Brain microvascular endothelial cell (primary cell): ENCODE results near the gene TKTL1.

Experiments used
- DNase-seq: peaks from one replicate; pipeline ENCODE4 v3.0.0-alpha.2; 2020
- H3K27ac ChIP-seq: fragments of 250-450 bp; sonication (Bioruptor Pico); 2 replicates; pipeline ENCODE4 v1.5.1; 2020; ENCODE audit warnings: mild to moderate bottlenecking, moderate library complexity
- H3K27me3 ChIP-seq: fragments of 250-450 bp; sonication (Bioruptor Pico); replicated peaks from 2 replicates; pipeline ENCODE4 v1.5.1; 2020; ENCODE audit warnings: mild to moderate bottlenecking
- H3K36me3 ChIP-seq: fragments of 250-450 bp; sonication (Bioruptor Pico); replicated peaks from 2 replicates; pipeline ENCODE4 v1.5.1; 2020; ENCODE audit warnings: mild to moderate bottlenecking
- H3K4me3 ChIP-seq: 2 replicates; pipeline ENCODE4 v1.5.1; 2011; ENCODE audit warnings: low read depth, mild to moderate bottlenecking, control low read depth, low read length, moderate library complexity
- in situ Hi-C: cut with HindIII; loops from 2 replicates; pipeline ENCODE4 v1.10.0; 2017; ENCODE audit warnings: low sequenced_read_pairs, low pct_ligation_motif_present
- TF ChIP-seq, protein P1 (sequence below): IDR thresholded peaks from 2 replicates; pipeline ENCODE4 v1.5.1; 2011; ENCODE audit warnings: low read depth, mild to moderate bottlenecking, moderate library complexity, low read length, control low read depth, inconsistent platforms; ENCODE audit errors: missing control alignments

TKTL1 gene

DNA sequence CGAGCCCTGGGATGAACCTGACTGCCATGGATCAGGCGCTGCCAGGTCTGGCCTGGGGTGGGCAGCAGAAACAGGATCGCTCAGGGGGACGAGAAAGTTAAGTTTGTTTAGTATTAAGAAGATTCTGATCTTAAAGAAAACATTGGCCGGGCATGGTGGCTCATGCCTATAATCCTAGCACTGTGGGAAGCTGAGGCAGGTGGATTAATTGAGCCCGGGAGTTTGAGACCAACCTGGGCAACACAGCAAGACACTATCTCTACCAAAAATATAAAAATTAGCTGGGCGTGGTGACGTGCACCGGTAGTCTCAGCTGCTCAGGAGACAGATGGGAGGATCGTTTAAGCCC is 79.5 kb downstream of the TKTL1 start:
- peaks cover 8% of the 10 kb centered on the region for H3K36me3 ChIP-seq
- in situ Hi-C loops, result no loop called here
- DNase-seq, result no peak
- H3K27ac ChIP-seq, result peak overlapping the region; percentile 18
- no peak overlapping the region for H3K4me3 ChIP-seq
- H3K27me3 ChIP-seq, result no peaks in the 10 kb centered on the region
- TF ChIP-seq, protein P1, sequence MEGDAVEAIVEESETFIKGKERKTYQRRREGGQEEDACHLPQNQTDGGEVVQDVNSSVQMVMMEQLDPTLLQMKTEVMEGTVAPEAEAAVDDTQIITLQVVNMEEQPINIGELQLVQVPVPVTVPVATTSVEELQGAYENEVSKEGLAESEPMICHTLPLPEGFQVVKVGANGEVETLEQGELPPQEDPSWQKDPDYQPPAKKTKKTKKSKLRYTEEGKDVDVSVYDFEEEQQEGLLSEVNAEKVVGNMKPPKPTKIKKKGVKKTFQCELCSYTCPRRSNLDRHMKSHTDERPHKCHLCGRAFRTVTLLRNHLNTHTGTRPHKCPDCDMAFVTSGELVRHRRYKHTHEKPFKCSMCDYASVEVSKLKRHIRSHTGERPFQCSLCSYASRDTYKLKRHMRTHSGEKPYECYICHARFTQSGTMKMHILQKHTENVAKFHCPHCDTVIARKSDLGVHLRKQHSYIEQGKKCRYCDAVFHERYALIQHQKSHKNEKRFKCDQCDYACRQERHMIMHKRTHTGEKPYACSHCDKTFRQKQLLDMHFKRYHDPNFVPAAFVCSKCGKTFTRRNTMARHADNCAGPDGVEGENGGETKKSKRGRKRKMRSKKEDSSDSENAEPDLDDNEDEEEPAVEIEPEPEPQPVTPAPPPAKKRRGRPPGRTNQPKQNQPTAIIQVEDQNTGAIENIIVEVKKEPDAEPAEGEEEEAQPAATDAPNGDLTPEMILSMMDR, result no peak

DNA sequence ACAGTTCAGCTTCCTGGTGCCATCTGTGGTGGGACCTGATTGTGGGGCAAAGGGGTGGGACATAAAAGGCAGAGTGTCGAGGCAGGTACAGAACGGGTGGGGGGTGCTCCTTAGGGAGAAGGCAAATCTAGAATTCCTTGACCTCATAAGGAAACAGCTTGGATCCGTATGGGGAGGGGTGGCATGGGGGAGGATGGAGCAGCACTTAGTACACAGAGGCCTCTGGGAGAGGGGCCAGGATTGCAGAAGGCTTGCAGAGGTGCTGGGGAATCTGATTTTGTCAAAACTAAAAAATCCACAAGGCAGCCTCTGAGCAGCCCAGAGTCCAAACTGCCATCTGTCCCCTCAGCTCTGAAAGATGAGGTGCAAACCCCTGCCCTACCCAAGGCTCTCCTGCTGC is 81.2 kb downstream of the TKTL1 start:
- in situ Hi-C loops, result no loop called here
- TF ChIP-seq, protein P1, result no peak
- Histone ChIP-seq H3K27me3 (no peaks in the 10 kb centered on the region), H3K27ac (no peak overlapping the region), H3K36me3 (no peaks in the 10 kb centered on the region), H3K4me3 (no peak overlapping the region)
- DNase-seq, result no peak

DNA sequence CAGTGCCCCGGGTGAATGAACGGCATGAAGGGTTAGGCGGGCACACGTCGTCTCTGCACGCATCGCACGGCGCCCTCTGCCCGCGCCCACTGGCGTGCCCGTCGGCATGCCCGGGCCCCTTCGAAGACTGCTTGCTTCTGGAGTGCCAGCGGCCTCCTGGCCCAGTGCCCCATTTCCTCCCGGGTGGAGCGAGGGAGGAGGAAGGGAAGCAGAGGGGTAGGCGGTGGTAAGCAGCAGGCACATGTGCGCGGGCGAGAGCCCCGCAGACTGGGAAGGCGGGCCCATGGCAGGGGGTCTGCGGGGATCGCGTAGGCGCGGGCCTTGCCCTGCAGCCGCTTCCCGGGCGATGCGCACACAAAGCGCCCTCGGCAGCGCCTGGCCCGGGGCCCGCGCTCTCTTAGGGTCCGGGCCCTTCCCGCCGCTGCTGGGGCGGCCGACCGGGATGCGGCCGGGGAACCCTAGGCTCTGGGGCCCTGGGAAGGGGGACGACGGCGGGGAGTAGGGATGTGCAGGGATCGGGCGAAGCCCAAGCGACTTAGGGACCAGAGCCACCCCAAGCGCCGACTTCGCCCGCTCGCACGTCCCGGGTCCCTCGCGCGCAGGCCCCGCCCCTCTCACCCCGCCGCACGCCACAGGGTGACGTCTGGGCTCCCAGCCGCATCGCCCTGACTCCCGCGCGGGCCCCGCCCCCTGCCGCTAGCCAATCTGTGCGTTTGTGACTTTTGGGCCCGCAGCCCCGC is 82.6 kb downstream of the TKTL1 start:
- TF ChIP-seq, protein P1, result no peak
- in situ Hi-C loops, result no loop called here
- Histone ChIP-seq H3K27me3 (no peaks in the 10 kb centered on the region), H3K27ac (peak overlapping the region; percentile 93), H3K4me3 (peak overlapping the region; percentile 43), H3K36me3 (no peaks in the 10 kb centered on the region)
- no peak for DNase-seq

DNA sequence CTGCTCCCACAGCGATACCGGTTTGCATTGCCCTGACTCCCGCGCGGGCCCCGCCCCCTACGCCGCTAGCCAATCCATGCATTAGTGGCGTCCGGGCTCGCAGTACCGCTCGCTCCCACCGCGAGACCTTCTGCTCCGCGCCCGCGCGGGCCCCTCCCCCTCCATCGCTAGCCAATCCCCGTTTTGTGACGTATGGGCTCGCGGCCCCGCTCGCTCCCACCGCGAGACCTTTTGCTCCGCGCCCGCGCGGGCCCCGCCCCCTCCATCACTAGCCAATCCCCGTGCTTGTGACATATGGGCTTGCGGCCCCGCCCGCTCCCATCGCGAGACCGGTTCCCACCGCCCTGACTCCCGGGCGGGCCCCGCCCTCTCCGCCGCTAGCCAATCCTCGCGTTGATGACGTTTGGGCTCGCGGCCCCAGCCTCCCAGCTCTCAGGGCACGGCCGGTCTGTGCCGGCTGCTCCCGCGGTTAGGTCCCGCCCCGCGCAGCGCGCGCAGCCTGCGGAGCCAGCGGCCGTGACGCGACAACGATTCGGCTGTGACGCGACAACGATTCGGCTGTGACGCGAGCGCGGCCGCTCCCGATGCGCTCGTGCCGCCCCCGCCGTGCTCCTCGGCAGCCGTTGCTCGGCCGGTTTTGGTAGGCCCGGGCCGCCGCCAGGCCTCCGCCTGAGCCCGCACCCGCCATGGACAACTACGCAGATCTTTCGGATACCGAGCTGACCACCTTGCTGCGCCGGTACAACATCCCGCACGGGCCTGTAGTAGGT is 83.4 kb downstream of the TKTL1 start, which contains the start of gene EMD:
Gene EMD (plus strand): TSS at position 497 of the 770 bp plus-strand sequence. CDS start 190 bp downstream, at position 687.
- Histone ChIP-seq H3K27ac (peak within 1 kb of the TSS; percentile 98), H3K36me3 (no peaks in the 10 kb centered on the region), H3K4me3 (peak within 1 kb of the TSS; percentile 70), H3K27me3 (no peaks in the 10 kb centered on the region)
- in situ Hi-C loops, result no loop called here
- TF ChIP-seq, protein P1, result no peak
- peak; percentile 95 for DNase-seq

DNA sequence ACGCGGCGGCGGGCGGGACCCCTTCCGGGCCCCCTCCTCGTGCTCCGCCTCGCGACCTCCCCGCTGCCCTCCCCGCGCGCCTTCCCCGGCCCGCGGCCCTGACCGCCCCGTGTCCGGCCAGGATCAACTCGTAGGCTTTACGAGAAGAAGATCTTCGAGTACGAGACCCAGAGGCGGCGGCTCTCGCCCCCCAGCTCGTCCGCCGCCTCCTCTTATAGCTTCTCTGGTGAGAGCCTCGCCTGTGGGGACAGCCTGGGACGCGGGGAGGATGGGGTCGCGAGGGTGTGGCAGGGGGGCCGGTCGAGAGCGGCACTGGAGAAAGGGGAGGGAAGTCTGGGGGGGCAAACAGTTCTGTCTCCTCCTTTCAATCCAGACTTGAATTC is 84.0 kb downstream of the TKTL1 start:
- Histone ChIP-seq H3K4me3 (peak overlapping the region; percentile 70), H3K27me3 (no peaks in the 10 kb centered on the region), H3K36me3 (no peaks in the 10 kb centered on the region), H3K27ac (peak overlapping the region; percentile 98)
- in situ Hi-C loops, result no loop called here
- DNase-seq, result no peak
- TF ChIP-seq, protein P1, result no peak
